CD4-positive, alpha-beta T cell treated with Interleukin-2 at 100 ng/mL for 4 hours (primary cell): Measurements from ENCODE around the gene TMEM182.
A peak's percentile ranks its signal among the peaks of the same experiment; 100 is the strongest.

Source experiments
- DNase-seq: peaks from one replicate; pipeline ENCODE4 v3.0.0-alpha.2; 2020; ENCODE audit warnings: low spot score

TMEM182 gene

GRCh38 chr2:102801858-102802699, 40.2 kb downstream of the TMEM182 start:
- no peak for DNase-seq

GRCh38 chr2:102803041-102803896, 41.4 kb downstream of the TMEM182 start:
- no peak for DNase-seq

- no peak for DNase-seq
Observed at GRCh38 chr2:102803897-102804217, 42.0 kb downstream of the TMEM182 start.

- peak; percentile 26 for DNase-seq
Observed at GRCh38 chr2:102806250-102806837, 44.5 kb downstream of the TMEM182 start.

- no peak for DNase-seq
Observed at GRCh38 chr2:102809291-102810189, 47.7 kb downstream of the TMEM182 start.

- DNase-seq, result no peak
Observed at GRCh38 chr2:102815285-102815684, 53.5 kb downstream of the TMEM182 start.

GRCh38 chr2:102826904-102827303, 65.1 kb downstream of the TMEM182 start:
- DNase-seq, result no peak

GRCh38 chr2:102832789-102833188, 71.0 kb downstream of the TMEM182 start:
- no peak for DNase-seq

- no peak for DNase-seq
Observed at GRCh38 chr2:102834523-102835273, 72.9 kb downstream of the TMEM182 start.

- DNase-seq, result no peak
Observed at GRCh38 chr2:102837626-102838198, 75.9 kb downstream of the TMEM182 start.

GRCh38 chr2:102839668-102840388, 78.0 kb downstream of the TMEM182 start:
- DNase-seq, result peak; percentile 46

- peak; percentile 1 for DNase-seq
Observed at GRCh38 chr2:102841107-102841840, 79.4 kb downstream of the TMEM182 start.

- DNase-seq, result no peak
Observed at GRCh38 chr2:102843764-102844443, 82.1 kb downstream of the TMEM182 start.

- no peak for DNase-seq
Observed at GRCh38 chr2:102844911-102845310, 83.1 kb downstream of the TMEM182 start.

- no peak for DNase-seq
Observed at GRCh38 chr2:102848366-102848839, 86.6 kb downstream of the TMEM182 start.

GRCh38 chr2:102850888-102851287, 89.1 kb downstream of the TMEM182 start:
- no peak for DNase-seq

GRCh38 chr2:102852867-102853266, 91.0 kb downstream of the TMEM182 start:
- DNase-seq, result no peak
